OCI-LY7 (cell line): ENCODE data around the gene EML6. TPM values are rescaled to one million over a fixed set of nuclear protein-coding genes. Genes with fewer than 3 reads are reported as not detected.

Experiments used
- BruUV-seq: library from RNA; stranded (reverse); fragments of 400-500 nt; replicated peaks from 2 replicates; lab custom pipeline; 2021; lab: Mats Ljungman, UMichigan
- CTCF ChIA-PET: fragments of 300-600 bp; sonication (Branson Sonifier 250); formaldehyde crosslinking; loops from one replicate; lab custom pipeline; 2022; ENCODE audit warnings: antibody characterized with exemption; ENCODE audit not compliant: unreplicated experiment; lab: Charles Lee
- POLR2A ChIA-PET: fragments of 300-600 bp; sonication (Branson Sonifier 250); formaldehyde crosslinking; loops from one replicate; lab custom pipeline; 2022; ENCODE audit warnings: antibody characterized with exemption; lab: Charles Lee
- DNase-seq: peaks from one replicate; pipeline ENCODE4 v3.0.0-alpha.2; 2015; ENCODE audit warnings: low spot score
- H2AFZ ChIP-seq: fragments of 200-600 bp; sonication (generic), shearing (Covaris generic); 2 replicates; pipeline ENCODE4 v1.6.1; 2014; ENCODE audit warnings: mild to moderate bottlenecking, antibody characterized with exemption, low read length, moderate library complexity
- H3K27ac ChIP-seq: fragments of 200-600 bp; sonication (generic); 2 replicates; pipeline ENCODE4 v1.5.1; 2014; ENCODE audit warnings: mixed run types, low read depth, mild to moderate bottlenecking, moderate library complexity, low read length, inconsistent platforms; ENCODE audit not compliant: poor library complexity, severe bottlenecking
- H3K36me3 ChIP-seq: fragments of 200-600 bp; sonication (generic); 2 replicates; pipeline ENCODE4 v1.6.1; 2014; ENCODE audit warnings: mild to moderate bottlenecking, antibody characterized with exemption, low read length, moderate library complexity, mixed read lengths; ENCODE audit not compliant: insufficient read depth
- H3K4me1 ChIP-seq: fragments of 200-600 bp; sonication (generic); 2 replicates; pipeline ENCODE4 v1.5.1; 2014; ENCODE audit warnings: mild to moderate bottlenecking, low read length; ENCODE audit not compliant: insufficient read depth, poor library complexity, severe bottlenecking
- H3K4me2 ChIP-seq: fragments of 200-600 bp; sonication (generic); 2 replicates; pipeline ENCODE4 v1.6.1; 2014; ENCODE audit warnings: mild to moderate bottlenecking, low read length
- H3K4me3 ChIP-seq: fragments of 200-600 bp; sonication (generic); 2 replicates; pipeline ENCODE4 v1.5.1; 2014; ENCODE audit warnings: mild to moderate bottlenecking, low read depth, low read length; ENCODE audit not compliant: poor library complexity, severe bottlenecking
- H3K79me2 ChIP-seq: fragments of 200-600 bp; sonication (generic); 2 replicates; pipeline ENCODE4 v1.6.1; 2016; ENCODE audit warnings: low read depth, mild to moderate bottlenecking, low read length, moderate library complexity, mixed read lengths; ENCODE audit not compliant: insufficient read depth
- H3K9me2 ChIP-seq: fragments of 200-600 bp; sonication (generic); 2 replicates; pipeline ENCODE4 v1.6.1; 2016; ENCODE audit warnings: mild to moderate bottlenecking, low read length, mixed read lengths; ENCODE audit not compliant: insufficient read depth
- H3K9me3 ChIP-seq: fragments of 200-600 bp; sonication (generic); 2 replicates; pipeline ENCODE4 v1.6.1; 2014; ENCODE audit warnings: mild to moderate bottlenecking, mixed run types, low read length, mixed read lengths
- H4K20me1 ChIP-seq: fragments of 200-600 bp; sonication (generic); 2 replicates; pipeline ENCODE4 v1.6.1; 2014; ENCODE audit warnings: mild to moderate bottlenecking, antibody characterized with exemption, low read length, moderate library complexity, mixed read lengths; ENCODE audit not compliant: insufficient read depth
- CTCF ChIP-seq: fragments of 200-600 bp; sonication (generic); conservative IDR thresholded peaks from 2 replicates; pipeline ENCODE4 v1.5.1; 2014; ENCODE audit warnings: mild to moderate bottlenecking, antibody characterized with exemption, low read length, moderate library complexity, mixed read lengths
- EZH2phosphoT487 ChIP-seq: fragments of 200-600 bp; sonication (generic); IDR thresholded peaks from 2 replicates; pipeline ENCODE4 v1.6.1; 2018; ENCODE audit warnings: low read depth, borderline replicate concordance, mild to moderate bottlenecking, mixed run types, antibody characterized with exemption, low read length, moderate library complexity, mixed read lengths
- intact Hi-C: fragments of 100-400 bp; cut with micrococcal nuclease; formaldehyde crosslinking; loops from one replicate; pipeline ENCODE4 v1.10.0; 2022; ENCODE audit not compliant: unreplicated experiment
- total RNA-seq, 2 experiments: library from RNA; depleted of rRNA in 1 of 2; stranded (reverse); fragments of >200 nt in 1 of 2; shearing (Covaris generic) in 1 of 2; gene quantifications; 2 replicates each; pipeline ENCODE4 v1.2.3, GENCODE V29; 2014 to 2022

The EML6 gene
- total RNA-seq, 2 experiments from 2014 or later, result 310 to 367 TPM

- no peak for DNase-seq
- no peak overlapping the region for H3K4me2 ChIP-seq
- no peak overlapping the region for H3K27ac ChIP-seq
- no peaks in the 10 kb centered on the region for H3K9me2 ChIP-seq
- H3K4me3 ChIP-seq, result no peak overlapping the region
- CTCF ChIA-PET, result no interaction called here
- H3K36me3 ChIP-seq, result peaks cover 100% of the 10 kb centered on the region
- no TSS peak for BruUV-seq
- no peaks in the 10 kb centered on the region for H3K4me1 ChIP-seq
- POLR2A ChIA-PET, result interaction anchor here (0.6 kb wide), 1 partner anchor 134 kb away, joined by 3 read pairs; no protein-coding TSS in a partner anchor
- intact Hi-C loops, result no loop called here
- no peaks in the 10 kb centered on the region for H3K9me3 ChIP-seq
- no peak for TF ChIP-seq EZH2phosphoT487
- no peak for TF ChIP-seq CTCF
- H4K20me1 ChIP-seq, result no peaks in the 10 kb centered on the region
- H3K79me2 ChIP-seq, result no peaks in the 10 kb centered on the region
- no peak overlapping the region for H2AFZ ChIP-seq
Measured at GRCh38 chr2:54897420-54898310, 174.2 kb downstream of the EML6 start.

DNA sequence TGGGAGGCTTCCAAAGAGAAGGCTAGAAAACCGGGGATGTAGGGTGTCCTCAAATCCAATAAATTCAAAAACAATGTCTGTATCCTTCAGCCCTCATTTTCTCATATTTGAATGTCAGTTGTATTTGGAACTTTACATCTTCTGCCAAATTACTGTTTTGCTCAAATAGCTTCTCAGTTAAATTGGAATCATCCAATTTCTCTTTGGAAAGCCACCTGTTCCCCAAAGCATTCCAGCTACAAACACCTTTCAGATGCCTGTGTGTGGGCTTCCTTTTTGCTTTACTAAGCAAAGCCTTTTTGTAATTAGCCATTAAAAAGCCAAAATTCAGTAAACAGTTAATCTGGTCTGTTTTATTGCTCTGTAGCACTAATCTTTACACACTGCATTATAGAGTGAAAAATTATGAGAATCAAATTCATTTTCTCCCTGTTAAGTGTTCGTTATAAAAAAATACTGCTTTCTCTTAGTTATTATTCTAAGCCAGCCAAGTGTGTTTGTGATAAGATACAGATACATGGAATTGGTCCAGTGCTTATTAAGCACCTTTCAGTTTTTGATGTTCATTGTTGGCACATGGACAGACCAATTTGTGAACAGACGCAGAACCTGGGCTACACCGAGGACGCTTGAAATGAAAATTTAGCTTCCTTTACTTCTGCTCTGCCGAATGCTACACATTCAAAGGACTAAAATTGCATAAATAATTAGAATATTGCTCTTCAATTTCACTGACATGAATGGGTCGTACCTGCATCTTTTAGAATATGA is 175.2 kb downstream of the EML6 start:
- TF ChIP-seq CTCF (no peak), EZH2phosphoT487 (no peak)
- Histone ChIP-seq H3K36me3 (peaks cover 100% of the 10 kb centered on the region), H4K20me1 (no peaks in the 10 kb centered on the region), H3K9me2 (no peaks in the 10 kb centered on the region), H3K79me2 (no peaks in the 10 kb centered on the region), H3K4me2 (no peak overlapping the region), H3K4me3 (no peak overlapping the region), H3K9me3 (no peaks in the 10 kb centered on the region), H3K27ac (no peak overlapping the region), H3K4me1 (no peaks in the 10 kb centered on the region), H2AFZ (no peak overlapping the region)
- intact Hi-C loops, result no loop called here
- no peak for DNase-seq
- CTCF ChIA-PET, result no interaction called here
- POLR2A ChIA-PET, result interaction anchor here (0.6 to 1.1 kb wide), 2 partner anchors 29 to 135 kb away, joined by 3 read pairs; no protein-coding TSS in a partner anchor
- BruUV-seq, result no TSS peak
